ENCODE measurements around the gene CD300LG. TPM values are rescaled to one million over a fixed set of nuclear protein-coding genes. Genes with fewer than 3 reads are reported as not detected.

CD300LG gene
- total RNA-seq, 6 experiments from 2014 or later: 0.12 to 0.73 (median 0.55) TPM; not detected in 1

DNA sequence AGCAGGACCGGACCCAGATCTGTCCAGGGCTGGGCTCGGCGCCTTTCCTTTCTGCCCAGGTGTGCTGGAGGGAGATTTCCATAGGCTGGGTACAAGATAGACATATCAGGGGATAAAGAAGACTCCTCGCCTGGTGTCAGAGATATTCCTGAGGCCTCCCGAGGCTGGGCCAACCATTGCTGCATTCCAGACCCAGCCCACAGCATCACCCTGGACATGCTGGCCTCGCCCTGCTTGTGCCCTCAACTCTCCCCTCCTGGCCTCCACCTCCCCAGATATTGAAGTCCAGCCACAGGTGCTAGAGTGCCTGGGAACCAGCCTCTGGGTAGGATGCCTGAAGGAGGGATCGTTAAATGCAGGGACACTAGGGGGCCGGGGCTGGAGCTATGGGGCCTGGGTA lies 2.1 kb downstream of the CD300LG start:
- Histone ChIP-seq H3K4me3 (no peak overlapping the region), H3K27me3 (no peaks in the 10 kb centered on the region), H3K27ac (no peak overlapping the region), H3K36me3 (no peaks in the 10 kb centered on the region), H3K9me3 (no peaks in the 10 kb centered on the region), H3K4me1 (peaks cover 0 to 11% (median 2%) of the 10 kb centered on the region in 4 donors)
- no peak for ATAC-seq
- no peak for DNase-seq
- intact Hi-C loops (cut with DNase I): loop anchor here (10.0 kb wide), 3 partner anchors 64 to 154 kb away; partner anchors contain the start of gene CFAP97D1 (in 1 of the 2)
- WGBS (ENCODE audit: insufficient coverage, low coverage, low lambda C conversion rate, missing lambda C conversion rate): no CpG with 5 or more reads among the region's 8 CpGs
- TF ChIP-seq CTCF (IDR thresholded peaks at IDR 0.05) (no peak), POLR2A (IDR thresholded peaks at IDR 0.05) (no peak)

DNA sequence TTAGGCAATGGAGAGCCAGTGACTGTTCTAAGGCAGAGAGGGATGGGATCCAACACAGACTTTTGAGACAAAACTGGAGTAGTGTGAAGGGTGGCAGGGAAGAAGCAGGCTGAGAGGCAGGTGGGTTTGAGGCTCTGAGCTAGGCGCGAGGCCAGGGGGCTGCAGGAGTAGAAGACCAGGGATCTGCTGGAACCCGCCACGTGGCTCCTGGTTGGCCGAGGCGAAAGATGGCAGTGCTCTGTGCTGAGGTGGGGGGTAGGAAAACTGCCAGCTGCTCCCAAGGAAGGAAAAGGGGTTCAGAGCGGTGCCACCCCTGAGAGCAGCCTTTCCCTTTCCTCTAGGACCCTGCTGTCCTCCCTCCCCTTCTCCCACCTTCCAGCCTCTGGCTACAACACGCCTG lies 5.6 kb downstream of the CD300LG start:
- intact Hi-C loops (cut with DNase I): loop anchor here in 1 of 2 donors (10.0 kb wide), 1 partner anchor 168 kb away; no protein-coding TSS in a partner anchor
- H3K4me1 ChIP-seq: no peaks in the 10 kb centered on the region
- no peaks in the 10 kb centered on the region for H3K36me3 ChIP-seq
- H3K9me3 ChIP-seq: no peaks in the 10 kb centered on the region
- DNase-seq (no peak), ATAC-seq (no peak)
- H3K27me3 ChIP-seq: no peaks in the 10 kb centered on the region
- 93% methylated on average over 3 of the region's 8 CpGs for WGBS (ENCODE audit: insufficient coverage, low coverage, low lambda C conversion rate, missing lambda C conversion rate)
- H3K4me3 ChIP-seq: no peak overlapping the region
- no peak overlapping the region for H3K27ac ChIP-seq
- TF ChIP-seq CTCF (IDR thresholded peaks at IDR 0.05) (no peak), POLR2A (IDR thresholded peaks at IDR 0.05) (no peak)

- intact Hi-C loops (cut with DNase I): loop anchor here in 1 of 2 donors (10.0 kb wide), 1 partner anchor 169 kb away; no protein-coding TSS in a partner anchor
- WGBS (ENCODE audit: insufficient coverage, low coverage, low lambda C conversion rate, missing lambda C conversion rate): 67% methylated on average over 1 of the region's 7 CpGs
- no peak for DNase-seq
- Histone ChIP-seq H3K4me3 (no peak overlapping the region), H3K9me3 (no peaks in the 10 kb centered on the region), H3K27ac (no peak overlapping the region), H3K36me3 (no peaks in the 10 kb centered on the region), H3K4me1 (no peaks in the 10 kb centered on the region), H3K27me3 (no peaks in the 10 kb centered on the region)
- ATAC-seq: no peak
- TF ChIP-seq POLR2A (IDR thresholded peaks at IDR 0.05): no peak
- no peak for TF ChIP-seq CTCF (IDR thresholded peaks at IDR 0.05)
Measured at GRCh38 chr17:43853546-43853945, 6.6 kb downstream of the CD300LG start.

GRCh38 chr17:43854498-43854897 lies 7.5 kb downstream of the CD300LG start:
- ATAC-seq (no peak), DNase-seq (peak in 1 of 3 donors; percentile 12)
- Histone ChIP-seq H3K4me3 (no peak overlapping the region), H3K27ac (no peak overlapping the region), H3K4me1 (no peaks in the 10 kb centered on the region), H3K36me3 (no peaks in the 10 kb centered on the region), H3K9me3 (no peaks in the 10 kb centered on the region), H3K27me3 (no peaks in the 10 kb centered on the region)
- no peak for TF ChIP-seq POLR2A (IDR thresholded peaks at IDR 0.05)
- no peak for TF ChIP-seq CTCF (IDR thresholded peaks at IDR 0.05)
- no CpG with 5 or more reads among the region's 8 CpGs for WGBS (ENCODE audit: insufficient coverage, low coverage, low lambda C conversion rate, missing lambda C conversion rate)
- intact Hi-C loops (cut with DNase I): loop anchor here in 1 of 2 donors (10.0 kb wide), 1 partner anchor 170 kb away; no protein-coding TSS in a partner anchor

All from right lobe of liver (tissue), 6 donors.